Measurements from ENCODE around the gene RAB13.

RAB13 gene

GRCh38 chr1:153933430-153933829 is 52.7 kb downstream of the RAB13 start:
- DNase-seq (ENCODE audit: low spot score) = no peak

GRCh38 chr1:153932156-153933131 is 53.7 kb downstream of the RAB13 start:
- no peak for DNase-seq (ENCODE audit: low spot score)
